Heart right ventricle (tissue), 16 donors: ENCODE measurements around the gene ZSCAN2. TPM values are rescaled to one million over a fixed set of nuclear protein-coding genes. Genes with fewer than 3 reads are reported as not detected.

ENCODE experiments used
- ATAC-seq, 8 donors: fragments of 200-7000 bp; cut with Tn5 transposase; one replicate each; pipeline ENCODE4 v1.9.1; 2020; ENCODE audit warnings: mild to moderate bottlenecking in 8 of 8, moderate library complexity in 8 of 8, moderate number of reproducible peaks in 1 of 8
- DNase-seq, 2 donors: peaks; one replicate each; pipeline ENCODE4 v3.0.0-alpha.2; 2020
- H3K27ac ChIP-seq, 10 donors: fragments of 200-600 bp; sonication (generic) in 2 of 10; one replicate each; pipeline versions ENCODE4 v1.5.0 to v1.8.0; 2020 to 2022; ENCODE audit warnings: mild to moderate bottlenecking in 3 of 10
- H3K27me3 ChIP-seq, 7 donors: fragments of 200-600 bp; one replicate each; pipeline ENCODE4 v1.8.0; 2021 to 2022; ENCODE audit warnings: mild to moderate bottlenecking in 2 of 7
- H3K36me3 ChIP-seq, 9 donors: fragments of 200-600 bp; sonication (generic) in 1 of 9; one replicate each; pipeline versions ENCODE4 v1.5.0 to v1.8.0; 2020 to 2022; ENCODE audit warnings: mild to moderate bottlenecking in 2 of 9
- H3K4me1 ChIP-seq, 9 donors: fragments of 200-600 bp; sonication (generic) in 1 of 9; one replicate each; pipeline versions ENCODE4 v1.5.0 to v1.8.0; 2020 to 2022; ENCODE audit warnings: mild to moderate bottlenecking in 4 of 9
- H3K4me3 ChIP-seq, 10 donors: fragments of 200-600 bp; sonication (generic) in 2 of 10; one replicate each; pipeline versions ENCODE4 v1.5.0 to v1.8.0; 2020 to 2022; ENCODE audit warnings: mild to moderate bottlenecking in 7 of 10, moderate library complexity in 2 of 10
- H3K9me3 ChIP-seq, 11 donors: fragments of 200-600 bp in 10 of 11; sonication (generic) in 2 of 11; one replicate each; pipeline versions ENCODE4 v1.5.0 to v1.8.0; 2013 to 2022; ENCODE audit warnings: mild to moderate bottlenecking in 2 of 11, control low read depth in 1 of 11, moderate library complexity in 1 of 11
- CTCF ChIP-seq, 9 donors: fragments of 200-600 bp; sonication (generic) in 2 of 9; IDR thresholded peaks; one replicate each; pipeline versions ENCODE4 v1.5.0 to v1.8.0; 2021 to 2022; ENCODE audit warnings: antibody characterized with exemption in 9 of 9, mild to moderate bottlenecking in 5 of 9, moderate library complexity in 1 of 9
- WGBS, 2 donors: extraction: QIAGEN DNeasy Blood & Tissue Kit; methylation state at CpG; one replicate each; pipeline ENCODE4 v1.1.7; 2013; ENCODE audit warnings: inconsistent platforms in 1 of 2; 5-methylcytosine and 5-hydroxymethylcytosine counted together
- intact Hi-C, 10 donors: fragments of 100-400 bp; cut with DNase I; formaldehyde crosslinking; loops; one replicate each; pipeline versions ENCODE4 v1.11.1 to v1.14.2; 2022
- polyA plus RNA-seq, 2 donors: library from polyadenylated mRNA; stranded (reverse); fragments of 200-250 nt; gene quantifications; one replicate each; pipeline ENCODE4 v1.2.3, GENCODE V29; 2013
- total RNA-seq, 10 donors: library from RNA; stranded (reverse); fragmentation: NEBNext Ultra II Directional in 3 of 10; extraction: Animal tissue kit (Norgen Biotek cat#: 25700) in 3 of 10; gene quantifications; one replicate each; pipeline versions ENCODE4 v1.2.1 to v1.2.4, GENCODE V29; 2021 to 2023
- donor health status: Arrhythmogenic right ventricular cardiomyopathy.
- donor health status: ischemic (EF 13 %, LVEDD 7.1; RV severe dilation, severe dysfunction).
- donor health status: healthy with polysubstance abuse.
- donor health status: DM: no; HTN: yes; CAD: no.
- donor health status: DM: no; HTN: no; CAD: no.
- donor health status: ischemic (EF 25% LVEDD 6.9; RV normal size, moderate dysfunction).
- donor health status: ischemic (EF 25% LVEDD 5.7; RV mildly dilated, moderate dysfunction).
- donor health status: healthy.
- donor health status: DM: yes; HTN: yes; CAD: no.
- donor health status: Ischemic cardiomyopathy.
- donor health status: ischemic (EF 35%, LVEDD 5.7; RV mildly dilated, moderate dysfunction).
- donor health status: nonischemic (EF 11% LVEDD 7.7; RV severe dilation, severe dysfunction).
- donor health status: DM: yes; HTN: yes; CAD: no.
- donor health status: PGD.
- donor health status: ischemic (EF 29% LVEDD 5.4; RV normal size, mild dysfunction).
- donor health status: nonischemic (EF 23%, LVEDD 6.1; RV moderate dilation, normal function).

Gene ZSCAN2
- total and polyA plus RNA-seq, 12 donors, result 3.7 to 8.1 (median 5.7) TPM

- no peak for TF ChIP-seq CTCF (IDR thresholded peaks at IDR 0.05)
- H3K4me3 ChIP-seq, result peak overlapping the region; percentile 69 to 99 (median 82)
- DNase-seq (peak; percentile 81 to 88), ATAC-seq (peak; percentile 78 to 92 (median 86))
- no peaks in the 10 kb centered on the region for H3K9me3 ChIP-seq
- 0% methylated on average over 20 of the region's 20 CpGs for whole genome bisulfite sequencing, 2 donors
- intact Hi-C loops, result loop anchor here in 5 of 10 donors (1.0 to 5.0 kb wide), 6 partner anchors 30 to 147 kb away; partner anchors contain the start of genes WDR73 (in 3 of the 5) and ZNF592 (in 1 of the 5)
- peaks cover 0 to 55% (median 15%) of the 10 kb centered on the region in 9 donors for H3K4me1 ChIP-seq
- peaks cover 0 to 18% (median 0%) of the 10 kb centered on the region in 9 donors for H3K36me3 ChIP-seq
- peak overlapping the region in 8 of 10 donors; percentile 35 to 80 (median 72) for H3K27ac ChIP-seq
- no peaks in the 10 kb centered on the region for H3K27me3 ChIP-seq
Observed at GRCh38 chr15:84600331-84600686, 500 bp upstream of the ZSCAN2 start.

GRCh38 chr15:84601555-84601838 lies 688 bp downstream of the ZSCAN2 start:
- peak overlapping the region in 3 of 10 donors; percentile 71 to 80 (median 72) for H3K27ac ChIP-seq
- ATAC-seq, result no peak
- no peak for DNase-seq
- no peaks in the 10 kb centered on the region for H3K27me3 ChIP-seq
- intact Hi-C loops, result loop anchor here in 5 of 10 donors (2.0 to 5.0 kb wide), 5 partner anchors 29 to 146 kb away; partner anchors contain the start of genes WDR73 (in 3 of the 5) and ZNF592 (in 1 of the 5)
- WGBS, 2 donors, result 10 to 13% methylated on average over 6 of the region's 6 CpGs
- H3K9me3 ChIP-seq, result no peaks in the 10 kb centered on the region
- peaks cover 0 to 51% (median 15%) of the 10 kb centered on the region in 9 donors for H3K4me1 ChIP-seq
- TF ChIP-seq CTCF (IDR thresholded peaks at IDR 0.05), result no peak
- peak overlapping the region; percentile 69 to 99 (median 82) for H3K4me3 ChIP-seq
- peaks cover 0 to 29% (median 0%) of the 10 kb centered on the region in 9 donors for H3K36me3 ChIP-seq

- intact Hi-C loops, result loop anchor here in 3 of 10 donors (5.0 kb wide), 3 partner anchors 33 to 143 kb away; partner anchors contain the start of genes WDR73 (in 2 of the 3) and ZNF592 (in 1 of the 3)
- WGBS, 2 donors, result 94% methylated on average over 14 of the region's 14 CpGs
- H3K27ac ChIP-seq, result no peak overlapping the region
- peaks cover 0 to 47% (median 0%) of the 10 kb centered on the region in 9 donors for H3K36me3 ChIP-seq
- H3K9me3 ChIP-seq, result no peaks in the 10 kb centered on the region
- ATAC-seq (no peak), DNase-seq (no peak)
- H3K27me3 ChIP-seq, result no peaks in the 10 kb centered on the region
- no peak for TF ChIP-seq CTCF (IDR thresholded peaks at IDR 0.05)
- H3K4me1 ChIP-seq, result peaks cover 0 to 36% (median 15%) of the 10 kb centered on the region in 9 donors
- H3K4me3 ChIP-seq, result no peak overlapping the region
Observed at GRCh38 chr15:84603630-84604379, 3.0 kb downstream of the ZSCAN2 start.

GRCh38 chr15:84604826-84605553 lies 4.2 kb downstream of the ZSCAN2 start:
- Histone ChIP-seq H3K4me1 (peaks cover 0 to 29% (median 20%) of the 10 kb centered on the region in 9 donors), H3K27me3 (no peaks in the 10 kb centered on the region), H3K27ac (peak overlapping the region in 1 of 10 donors; percentile 12), H3K9me3 (no peaks in the 10 kb centered on the region), H3K36me3 (peaks cover 0 to 53% (median 0%) of the 10 kb centered on the region in 9 donors), H3K4me3 (no peak overlapping the region)
- 87% methylated on average over 19 of the region's 19 CpGs for WGBS, 2 donors
- TF ChIP-seq CTCF (IDR thresholded peaks at IDR 0.05), result no peak
- no peak for DNase-seq
- intact Hi-C loops, result loop anchor here in 3 of 10 donors (5.0 kb wide), 4 partner anchors 32 to 142 kb away; partner anchors contain the start of genes WDR73 (in 2 of the 3) and ZNF592 (in 1 of the 3)
- no peak for ATAC-seq
